Measurements from ENCODE around the gene TMEM30B. TPM values are rescaled to one million over a fixed set of nuclear protein-coding genes. Genes with fewer than 3 reads are reported as not detected.
"Not testable (repeated sequence)": the region's sequence is repeated elsewhere in the genome, so short reads cannot be mapped to it uniquely, and the experiment has no call there.

Gene TMEM30B
- total RNA-seq, 2 donors from 2014 or later, result 2.2 to 3.4 TPM

DNA sequence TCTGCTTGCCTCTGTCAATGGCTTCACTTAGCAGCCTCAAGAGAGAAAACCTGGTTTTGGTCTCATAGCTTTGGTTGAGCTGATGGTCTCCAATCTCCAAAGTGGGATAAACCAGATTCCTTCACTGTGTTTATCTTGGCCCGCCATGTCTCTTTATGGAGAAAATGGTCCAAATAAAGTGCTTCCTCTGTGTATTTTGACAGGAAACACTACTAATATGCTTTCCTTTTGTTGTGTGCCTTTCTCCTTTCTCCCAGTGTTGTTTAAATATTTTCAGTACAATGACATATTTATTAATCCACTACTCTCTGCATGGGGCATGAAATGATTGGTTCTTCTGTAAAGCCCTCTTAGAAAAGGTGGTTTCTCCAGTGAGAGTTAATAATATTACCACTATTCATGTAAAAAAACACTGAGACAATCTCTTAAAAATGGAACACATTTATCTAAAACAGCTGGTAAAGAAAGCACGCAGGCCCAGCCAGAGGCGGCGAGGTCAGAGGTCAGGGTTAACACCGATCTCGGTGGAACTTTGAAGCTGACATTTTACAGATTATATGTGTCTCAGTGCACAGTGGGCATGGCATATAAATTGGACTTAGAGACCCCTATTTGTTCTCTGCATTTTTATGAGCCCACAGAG lies 24.2 kb downstream of the TMEM30B start:
- H3K4me1 Mint-ChIP-seq (ENCODE audit: low read depth), result no peaks in the 10 kb centered on the region
- DNase-seq (no peak), ATAC-seq (replicated peaks in 1 of 2) (no peak)
- H3K4me3 Mint-ChIP-seq, result no peak overlapping the region
- no peaks in the 10 kb centered on the region for H3K9me3 Mint-ChIP-seq
- no peak overlapping the region for H3K27ac Mint-ChIP-seq
- no peaks in the 10 kb centered on the region for H3K36me3 Mint-ChIP-seq (ENCODE audit: insufficient read depth in 2 of 2)
- peaks cover 22% of the 10 kb centered on the region for H3K27me3 Mint-ChIP-seq (ENCODE audit: low read depth)

GRCh38 chr14:61255968-61256367 lies 25.2 kb downstream of the TMEM30B start:
- Mint-ChIP-seq H3K36me3 (ENCODE audit: insufficient read depth in 2 of 2) (no peaks in the 10 kb centered on the region), H3K27me3 (ENCODE audit: low read depth) (peaks cover 30% of the 10 kb centered on the region), H3K4me3 (no peak overlapping the region), H3K9me3 (no peaks in the 10 kb centered on the region), H3K27ac (no peak overlapping the region), H3K4me1 (ENCODE audit: low read depth) (no peaks in the 10 kb centered on the region)
- ATAC-seq (replicated peaks in 1 of 2), result no peak
- DNase-seq, result no peak

GRCh38 chr14:61254808-61255526 lies 26.2 kb downstream of the TMEM30B start:
- no peak overlapping the region for H3K27ac Mint-ChIP-seq
- DNase-seq (no peak), ATAC-seq (replicated peaks in 1 of 2) (no peak)
- no peaks in the 10 kb centered on the region for H3K36me3 Mint-ChIP-seq (ENCODE audit: insufficient read depth in 2 of 2)
- peaks cover 36% of the 10 kb centered on the region for H3K27me3 Mint-ChIP-seq (ENCODE audit: low read depth)
- no peaks in the 10 kb centered on the region for H3K9me3 Mint-ChIP-seq
- no peaks in the 10 kb centered on the region for H3K4me1 Mint-ChIP-seq (ENCODE audit: low read depth)
- H3K4me3 Mint-ChIP-seq, result no peak overlapping the region

GRCh38 chr14:61253064-61253738 lies 27.9 kb downstream of the TMEM30B start:
- no peak overlapping the region for H3K27ac Mint-ChIP-seq
- H3K9me3 Mint-ChIP-seq, result no peaks in the 10 kb centered on the region
- DNase-seq (no peak), ATAC-seq (replicated peaks in 1 of 2) (no peak)
- H3K27me3 Mint-ChIP-seq (ENCODE audit: low read depth), result peaks cover 36% of the 10 kb centered on the region
- no peaks in the 10 kb centered on the region for H3K36me3 Mint-ChIP-seq (ENCODE audit: insufficient read depth in 2 of 2)
- peaks cover 1% of the 10 kb centered on the region for H3K4me1 Mint-ChIP-seq (ENCODE audit: low read depth)
- no peak overlapping the region for H3K4me3 Mint-ChIP-seq

DNA sequence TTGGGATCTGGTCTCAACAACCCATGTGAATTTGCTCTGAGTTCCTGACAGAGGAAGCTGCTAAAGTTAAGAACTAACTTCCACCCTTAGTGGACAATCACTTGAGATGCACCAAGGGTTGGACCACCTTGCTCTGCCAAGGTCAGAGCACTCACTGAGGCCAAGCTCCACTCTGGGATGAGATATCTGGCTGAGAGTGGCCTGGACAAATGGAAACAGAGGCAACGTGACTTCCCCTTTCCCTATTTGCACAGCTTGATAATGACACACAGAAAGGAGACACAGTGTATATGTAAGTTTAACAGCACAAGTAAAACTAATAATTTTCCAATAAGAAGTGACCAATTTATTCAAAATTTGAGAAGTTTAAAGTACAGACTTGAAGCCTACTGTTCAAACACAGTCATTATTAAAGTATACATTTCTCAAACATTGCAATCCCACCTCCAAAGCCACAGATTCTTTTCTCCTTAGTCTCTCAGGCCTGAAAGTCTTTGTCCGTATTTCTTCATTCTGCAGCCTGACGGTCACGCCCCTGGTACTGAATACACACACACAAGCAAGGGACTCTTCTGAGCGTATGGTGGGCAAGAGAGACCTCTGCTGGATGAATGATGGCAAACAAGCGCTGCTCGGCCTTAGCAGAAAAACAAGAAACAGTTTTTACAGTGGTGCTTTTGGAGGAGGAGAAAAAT lies 28.6 kb downstream of the TMEM30B start:
- no peak overlapping the region for H3K27ac Mint-ChIP-seq
- no peaks in the 10 kb centered on the region for H3K36me3 Mint-ChIP-seq (ENCODE audit: insufficient read depth in 2 of 2)
- peaks cover 8% of the 10 kb centered on the region for H3K4me1 Mint-ChIP-seq (ENCODE audit: low read depth)
- H3K4me3 Mint-ChIP-seq, result no peak overlapping the region
- H3K9me3 Mint-ChIP-seq, result no peaks in the 10 kb centered on the region
- ATAC-seq (replicated peaks in 1 of 2), result peak; percentile 84 to 85
- H3K27me3 Mint-ChIP-seq (ENCODE audit: low read depth), result peaks cover 36% of the 10 kb centered on the region
- peak; percentile 66 to 68 for DNase-seq

DNA sequence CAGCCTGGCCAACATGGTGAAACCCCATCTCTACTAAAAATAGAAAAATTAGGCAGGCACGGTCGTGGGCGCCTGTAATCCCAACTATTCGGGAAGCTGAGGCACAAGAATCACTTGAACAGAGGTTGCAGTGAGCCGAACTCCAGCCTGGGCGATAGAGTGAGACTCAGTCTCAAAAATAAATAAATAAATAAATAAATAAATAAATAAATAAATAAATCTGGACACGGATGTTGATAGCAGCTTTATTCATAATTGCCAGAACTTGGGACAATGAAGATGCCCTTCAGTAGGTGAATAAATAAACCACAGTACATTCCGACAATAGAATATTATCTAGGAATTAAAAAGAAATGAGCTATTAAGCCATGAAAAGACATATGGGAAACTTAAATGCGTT lies 31.1 kb downstream of the TMEM30B start:
- H3K27ac Mint-ChIP-seq, result no peak overlapping the region
- no peaks in the 10 kb centered on the region for H3K9me3 Mint-ChIP-seq
- ATAC-seq (replicated peaks in 1 of 2), result no peak
- H3K27me3 Mint-ChIP-seq (ENCODE audit: low read depth), result peaks cover 41% of the 10 kb centered on the region
- no peak overlapping the region for H3K4me3 Mint-ChIP-seq
- no peak for DNase-seq
- H3K4me1 Mint-ChIP-seq (ENCODE audit: low read depth), result peaks cover 10% of the 10 kb centered on the region
- H3K36me3 Mint-ChIP-seq (ENCODE audit: insufficient read depth in 2 of 2), result no peaks in the 10 kb centered on the region

DNA sequence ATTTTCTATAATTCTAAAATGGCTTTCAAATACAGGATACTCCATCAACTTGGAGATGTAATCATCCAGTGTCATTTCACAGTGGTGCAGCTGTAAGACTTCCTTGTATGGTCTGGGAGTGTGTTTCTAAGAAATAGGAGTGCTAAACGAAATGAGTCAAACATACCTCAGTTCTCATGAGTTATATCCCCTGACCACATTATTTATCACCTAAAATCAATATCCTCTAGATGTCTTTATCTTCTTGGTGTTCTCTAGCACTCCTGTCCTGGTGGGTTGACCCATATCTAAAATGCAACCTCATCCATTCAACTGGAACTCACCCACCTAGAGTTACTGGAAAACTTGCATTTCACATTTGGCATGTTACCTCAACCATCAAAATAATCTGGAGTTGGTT lies 33.2 kb downstream of the TMEM30B start:
- Mint-ChIP-seq H3K4me3 (peak overlapping the region in 1 of 2 donors; percentile 55), H3K9me3 (no peaks in the 10 kb centered on the region), H3K4me1 (ENCODE audit: low read depth) (peaks cover 10% of the 10 kb centered on the region), H3K27ac (peak overlapping the region; percentile 35), H3K27me3 (ENCODE audit: low read depth) (peaks cover 28% of the 10 kb centered on the region), H3K36me3 (ENCODE audit: insufficient read depth in 2 of 2) (peaks cover 0 to 1% of the 10 kb centered on the region in 2 donors)
- DNase-seq (no peak), ATAC-seq (replicated peaks in 1 of 2) (peak; percentile 90 to 91)

GRCh38 chr14:61246721-61247120 lies 34.4 kb downstream of the TMEM30B start:
- Mint-ChIP-seq H3K36me3 (ENCODE audit: insufficient read depth in 2 of 2) (peaks cover under 1 to 1% of the 10 kb centered on the region in 2 donors), H3K4me3 (no peak overlapping the region), H3K27ac (no peak overlapping the region), H3K9me3 (peaks cover 0 to 2% of the 10 kb centered on the region in 2 donors), H3K4me1 (ENCODE audit: low read depth) (peaks cover 10% of the 10 kb centered on the region), H3K27me3 (ENCODE audit: low read depth) (peaks cover 25% of the 10 kb centered on the region)
- DNase-seq (no peak), ATAC-seq (replicated peaks in 1 of 2) (no peak)

DNA sequence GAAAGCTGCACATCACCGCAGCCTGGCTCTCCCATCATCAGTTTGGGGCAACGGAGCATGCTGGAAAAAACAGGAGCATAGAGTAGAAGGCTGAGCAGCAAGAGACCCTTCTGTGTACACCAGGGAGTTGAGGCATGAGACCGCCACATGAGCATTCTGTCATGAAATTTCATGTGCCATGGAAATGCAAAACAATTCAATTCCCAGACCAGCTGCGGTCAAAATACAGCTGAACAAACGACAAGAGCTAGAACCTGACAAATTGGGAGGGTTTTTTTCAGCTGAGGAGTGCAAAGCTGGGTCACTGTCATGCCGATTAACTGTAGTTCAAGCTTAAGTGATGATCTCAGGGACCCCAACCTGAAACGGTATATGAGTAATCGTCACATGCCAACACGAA lies 37.1 kb downstream of the TMEM30B start:
- Mint-ChIP-seq H3K36me3 (ENCODE audit: insufficient read depth in 2 of 2) (peaks cover 12 to 16% of the 10 kb centered on the region in 2 donors), H3K27me3 (ENCODE audit: low read depth) (peaks cover 19% of the 10 kb centered on the region), H3K4me3 (no peak overlapping the region), H3K27ac (no peak overlapping the region), H3K4me1 (ENCODE audit: low read depth) (peaks cover 10% of the 10 kb centered on the region), H3K9me3 (peaks cover 10 to 13% of the 10 kb centered on the region in 2 donors)
- DNase-seq (no peak), ATAC-seq (replicated peaks in 1 of 2) (no peak)

DNA sequence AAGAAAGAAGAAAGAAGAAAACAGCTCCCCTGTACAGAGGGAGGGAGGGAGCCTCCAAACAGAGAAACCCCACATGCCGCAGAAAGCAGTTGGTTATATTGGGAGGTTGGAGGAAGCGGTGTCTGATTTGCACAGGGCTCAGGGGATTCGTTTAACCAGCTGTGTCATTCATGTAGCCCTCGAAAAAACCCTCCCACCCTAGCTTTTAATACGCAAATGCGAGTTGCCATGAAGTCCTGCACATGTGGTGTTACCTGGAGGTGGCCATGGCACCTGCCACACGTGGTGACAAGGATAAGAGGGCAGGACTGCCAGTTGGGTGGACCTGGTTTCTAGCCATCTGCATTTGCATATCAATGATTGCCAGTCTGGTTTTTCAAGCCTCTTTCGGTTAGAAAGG lies 40.9 kb downstream of the TMEM30B start:
- H3K27ac Mint-ChIP-seq, result no peak overlapping the region
- H3K4me3 Mint-ChIP-seq, result no peak overlapping the region
- ATAC-seq (replicated peaks in 1 of 2) (no peak), DNase-seq (no peak)
- H3K9me3 Mint-ChIP-seq, result peaks cover 10 to 13% of the 10 kb centered on the region in 2 donors
- H3K36me3 Mint-ChIP-seq (ENCODE audit: insufficient read depth in 2 of 2), result peaks cover 12 to 16% of the 10 kb centered on the region in 2 donors
- no peaks in the 10 kb centered on the region for H3K4me1 Mint-ChIP-seq (ENCODE audit: low read depth)
- H3K27me3 Mint-ChIP-seq (ENCODE audit: low read depth), result peaks cover 24% of the 10 kb centered on the region

DNA sequence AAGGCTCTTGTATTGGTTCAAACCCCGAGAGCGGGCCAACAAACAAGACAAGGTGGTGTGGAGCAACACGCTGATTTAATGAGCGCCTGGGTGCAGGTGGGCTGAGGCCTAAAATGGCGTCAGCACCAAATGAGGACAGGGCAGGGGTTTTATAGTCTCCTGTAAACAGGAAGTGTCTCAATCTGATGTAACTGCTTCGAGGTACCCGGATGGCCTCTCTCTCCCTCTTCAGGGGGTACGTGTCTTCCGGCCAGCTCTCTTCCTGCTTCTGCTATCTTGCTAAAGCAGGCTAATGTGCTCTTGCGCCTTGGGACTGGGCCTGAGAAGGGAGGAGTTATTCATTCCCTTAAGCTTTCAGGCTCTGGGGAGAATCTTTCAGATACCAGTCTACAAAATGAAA lies 41.9 kb downstream of the TMEM30B start:
- not testable (repeated sequence) for DNase-seq; H3K4me3 Mint-ChIP-seq; H3K4me1 Mint-ChIP-seq (ENCODE audit: low read depth); H3K27ac Mint-ChIP-seq; ATAC-seq (replicated peaks in 1 of 2)
- H3K27me3 Mint-ChIP-seq (ENCODE audit: low read depth), result peaks cover 26% of the 10 kb centered on the region
- H3K9me3 Mint-ChIP-seq, result peaks cover 10 to 13% of the 10 kb centered on the region in 2 donors
- H3K36me3 Mint-ChIP-seq (ENCODE audit: insufficient read depth in 2 of 2), result peaks cover 12 to 16% of the 10 kb centered on the region in 2 donors

DNA sequence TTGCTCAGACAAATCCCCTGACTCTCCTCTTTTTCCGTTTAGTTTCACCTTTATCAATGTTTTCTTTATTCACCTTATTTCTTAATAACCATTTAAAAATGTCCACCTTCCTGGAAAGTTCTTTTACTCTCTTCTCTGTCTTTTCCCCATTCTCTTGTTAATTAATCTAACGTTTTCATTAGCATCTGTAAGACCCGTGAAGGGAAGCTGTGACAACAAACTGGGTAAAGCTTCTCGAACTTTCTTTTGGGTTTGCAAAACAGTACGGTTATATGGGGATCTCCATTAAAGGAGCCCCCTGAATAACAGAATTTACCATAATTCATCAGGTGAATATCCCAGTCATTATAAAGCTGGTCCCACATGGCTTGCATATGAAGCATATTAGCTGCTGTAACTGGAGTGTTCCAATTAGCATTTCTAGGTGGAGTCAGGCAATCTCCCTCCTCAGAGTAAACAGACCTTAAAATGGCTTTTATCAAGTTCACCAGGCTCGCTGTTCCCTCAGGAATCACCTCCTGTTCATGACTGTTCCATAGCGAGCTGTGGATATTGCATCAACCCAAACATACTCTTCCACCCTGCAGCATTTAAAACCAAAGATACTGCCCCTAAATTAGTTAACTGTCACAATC lies 42.4 kb downstream of the TMEM30B start:
- no peak for ATAC-seq (replicated peaks in 1 of 2)
- H3K27me3 Mint-ChIP-seq (ENCODE audit: low read depth), result peaks cover 26% of the 10 kb centered on the region

More for the DNA sequence above, 42.4 kb downstream of the TMEM30B start:
- H3K4me3 Mint-ChIP-seq, result no peak overlapping the region
- H3K9me3 Mint-ChIP-seq, result peaks cover 10 to 13% of the 10 kb centered on the region in 2 donors
- H3K36me3 Mint-ChIP-seq (ENCODE audit: insufficient read depth in 2 of 2), result peaks cover 12 to 16% of the 10 kb centered on the region in 2 donors
- peaks cover 10% of the 10 kb centered on the region for H3K4me1 Mint-ChIP-seq (ENCODE audit: low read depth)
- no peak for DNase-seq
- no peak overlapping the region for H3K27ac Mint-ChIP-seq
